ENCODE measurements around the gene CC2D1A.
A peak's percentile ranks its signal among the peaks of the same experiment; 100 is the strongest.

Gene CC2D1A

GRCh38 chr19:13938301-13939064 is 32.5 kb downstream of the CC2D1A start, which contains the start of gene PODNL1:
Gene PODNL1, minus strand, starts transcription at chr19:13938417. Its CDS starts 236 bp downstream, at chr19:13938181.
- no peak for DNase-seq

GRCh38 chr19:13942023-13942684 is 36.2 kb downstream of the CC2D1A start:
- DNase-seq = no peak

- no peak for DNase-seq
Measured at GRCh38 chr19:13946414-13946813, 40.4 kb downstream of the CC2D1A start.

DNA sequence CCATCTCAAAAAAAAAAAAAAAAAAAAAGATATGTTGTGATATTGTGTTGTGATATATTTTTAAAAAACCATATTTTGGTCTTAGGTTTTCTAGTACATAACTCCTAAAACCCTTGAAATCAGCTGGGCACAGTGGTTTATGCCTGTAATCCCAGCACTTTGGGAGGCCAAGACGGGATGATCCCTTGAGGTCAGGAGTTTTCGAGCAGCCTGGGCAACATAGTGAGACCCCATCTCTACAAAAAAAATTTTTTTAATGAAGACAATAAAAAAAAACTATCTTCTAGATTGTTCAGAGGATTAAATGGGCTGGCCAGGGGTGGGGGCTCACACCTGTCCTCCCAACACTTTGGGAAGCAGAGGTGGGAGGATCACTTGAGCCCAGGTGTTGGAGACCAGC is 45.0 kb downstream of the CC2D1A start:
- no peak for DNase-seq

- DNase-seq = no peak
Measured at GRCh38 chr19:13951799-13952153, 45.8 kb downstream of the CC2D1A start.

GRCh38 chr19:13952154-13952930 is 46.3 kb downstream of the CC2D1A start, which contains the start of gene DCAF15:
Gene DCAF15, plus strand, starts transcription at chr19:13952509. Its CDS starts 4 bp downstream, at chr19:13952513.
- peak; percentile 99 for DNase-seq

- no peak for DNase-seq
Measured at GRCh38 chr19:13952931-13953531, 47.0 kb downstream of the CC2D1A start.

DNA sequence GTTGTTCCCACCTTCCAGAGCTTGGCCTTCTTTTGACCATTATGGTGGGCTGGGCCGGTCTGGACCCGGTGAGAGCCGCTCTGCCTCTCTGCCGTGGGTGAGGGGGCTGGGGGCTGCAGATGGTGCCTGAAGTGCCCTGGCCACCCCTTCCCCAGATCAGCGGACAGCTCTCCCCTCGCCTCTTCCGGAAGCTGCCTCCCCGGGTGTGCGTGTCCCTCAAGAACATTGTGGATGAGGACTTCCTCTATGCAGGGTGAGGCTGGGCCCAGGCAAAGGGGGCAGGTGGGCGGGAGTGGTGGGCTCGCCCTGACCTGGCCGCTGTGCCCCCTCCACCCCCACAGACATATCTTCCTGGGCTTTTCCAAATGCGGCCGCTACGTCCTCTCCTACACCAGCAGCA is 48.2 kb downstream of the CC2D1A start:
- DNase-seq = no peak

- no peak for DNase-seq
Measured at GRCh38 chr19:13955662-13956364, 49.8 kb downstream of the CC2D1A start.

DNA sequence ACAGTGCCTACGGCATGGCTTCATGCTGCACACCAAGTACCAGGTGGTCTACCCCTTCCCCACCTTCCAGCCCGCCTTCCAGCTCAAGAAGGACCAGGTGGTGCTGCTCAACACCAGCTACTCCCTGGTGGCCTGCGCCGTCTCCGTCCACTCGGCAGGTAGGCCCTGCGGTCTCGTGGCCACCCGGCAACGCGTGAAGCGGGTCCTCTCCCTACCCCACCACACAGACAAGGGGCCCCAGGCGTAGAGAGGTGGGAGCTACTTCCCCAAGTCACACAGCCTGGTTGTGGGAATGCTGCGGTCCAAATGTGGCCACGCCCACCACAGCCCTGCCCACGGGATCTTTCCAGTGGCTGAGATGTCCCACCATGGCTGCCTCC is 50.4 kb downstream of the CC2D1A start:
- DNase-seq = no peak

DNA sequence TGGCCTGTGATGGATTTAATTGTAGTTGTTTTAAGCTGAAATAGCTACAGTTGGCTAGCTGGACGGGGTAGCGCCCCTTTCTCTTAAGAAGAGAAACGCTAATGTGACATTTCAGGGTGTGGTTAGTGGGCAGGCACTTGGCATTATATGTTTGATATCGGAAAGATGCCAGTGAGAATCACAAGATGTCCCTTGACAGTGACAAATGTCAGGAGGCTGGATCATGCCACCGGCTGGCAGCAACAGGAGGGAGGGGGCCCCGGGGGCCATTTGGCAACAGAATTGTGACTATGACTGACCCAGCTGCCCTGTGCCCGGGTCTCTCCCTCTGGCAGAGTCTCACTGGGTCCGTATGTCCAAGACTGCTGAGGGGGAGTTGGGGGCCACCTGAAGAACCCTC is 51.0 kb downstream of the CC2D1A start:
- DNase-seq = no peak

DNA sequence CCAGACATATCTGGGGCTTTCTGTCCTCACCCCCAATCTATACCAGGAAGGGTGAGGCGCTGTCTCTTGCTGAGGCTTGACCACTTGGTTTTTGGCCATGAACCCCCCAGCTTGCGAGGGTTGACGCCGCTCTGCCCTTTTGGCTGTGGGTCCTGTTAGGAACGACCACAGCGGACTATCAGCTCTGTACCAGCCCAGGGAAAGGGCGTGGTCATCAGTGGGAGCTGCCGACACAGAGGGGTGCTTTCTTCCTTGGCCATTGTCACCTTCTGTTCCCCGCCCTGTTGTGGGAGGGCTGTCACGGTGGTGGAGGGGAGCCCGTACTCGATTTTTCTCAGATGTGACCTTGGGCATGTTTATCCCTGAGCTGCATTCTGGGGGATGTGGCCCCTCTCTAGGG is 52.0 kb downstream of the CC2D1A start:
- DNase-seq = no peak

- DNase-seq = no peak
Measured at GRCh38 chr19:13959141-13959961, 53.4 kb downstream of the CC2D1A start.

DNA sequence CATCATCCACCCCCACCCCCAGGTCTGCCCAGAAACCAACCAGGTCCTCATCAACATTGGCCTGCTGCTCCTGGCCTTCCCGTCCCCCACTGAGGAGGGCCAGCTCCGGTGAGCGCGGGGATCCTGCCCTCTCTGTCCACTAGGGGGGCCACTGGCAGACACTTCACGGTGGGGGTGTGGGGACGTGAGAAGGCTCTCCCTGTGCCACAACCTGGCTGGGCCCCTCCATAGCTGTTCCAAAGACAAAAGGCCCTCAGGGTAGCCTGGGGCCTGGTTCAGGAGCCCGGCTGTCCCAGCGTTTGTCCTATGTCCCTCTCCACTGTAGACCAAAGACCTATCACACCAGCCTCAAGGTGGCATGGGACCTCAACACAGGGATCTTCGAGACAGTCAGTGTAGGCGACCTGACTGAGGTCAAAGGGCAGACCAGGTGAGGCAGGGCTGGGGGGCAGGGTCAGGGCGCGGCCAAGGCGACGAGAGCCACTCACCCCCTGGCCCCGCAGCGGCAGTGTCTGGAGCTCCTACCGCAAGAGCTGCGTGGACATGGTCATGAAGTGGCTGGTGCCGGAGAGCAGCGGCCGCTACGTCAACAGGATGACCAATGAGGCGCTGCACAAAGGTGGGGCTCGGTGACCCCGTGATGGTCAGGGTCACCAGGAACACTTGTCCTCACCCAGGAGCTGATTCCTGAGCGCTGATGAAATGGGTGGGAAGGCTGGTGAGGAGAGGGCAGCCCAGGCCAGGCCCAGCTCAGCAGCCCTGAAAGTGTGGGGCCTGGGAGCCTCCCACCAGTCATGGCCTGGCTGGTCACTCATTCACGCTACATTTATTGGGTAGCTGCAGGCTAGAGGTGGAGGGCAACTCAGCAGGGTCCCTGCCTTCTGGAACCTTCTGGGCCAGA is 54.2 kb downstream of the CC2D1A start:
- no peak for DNase-seq

DNA sequence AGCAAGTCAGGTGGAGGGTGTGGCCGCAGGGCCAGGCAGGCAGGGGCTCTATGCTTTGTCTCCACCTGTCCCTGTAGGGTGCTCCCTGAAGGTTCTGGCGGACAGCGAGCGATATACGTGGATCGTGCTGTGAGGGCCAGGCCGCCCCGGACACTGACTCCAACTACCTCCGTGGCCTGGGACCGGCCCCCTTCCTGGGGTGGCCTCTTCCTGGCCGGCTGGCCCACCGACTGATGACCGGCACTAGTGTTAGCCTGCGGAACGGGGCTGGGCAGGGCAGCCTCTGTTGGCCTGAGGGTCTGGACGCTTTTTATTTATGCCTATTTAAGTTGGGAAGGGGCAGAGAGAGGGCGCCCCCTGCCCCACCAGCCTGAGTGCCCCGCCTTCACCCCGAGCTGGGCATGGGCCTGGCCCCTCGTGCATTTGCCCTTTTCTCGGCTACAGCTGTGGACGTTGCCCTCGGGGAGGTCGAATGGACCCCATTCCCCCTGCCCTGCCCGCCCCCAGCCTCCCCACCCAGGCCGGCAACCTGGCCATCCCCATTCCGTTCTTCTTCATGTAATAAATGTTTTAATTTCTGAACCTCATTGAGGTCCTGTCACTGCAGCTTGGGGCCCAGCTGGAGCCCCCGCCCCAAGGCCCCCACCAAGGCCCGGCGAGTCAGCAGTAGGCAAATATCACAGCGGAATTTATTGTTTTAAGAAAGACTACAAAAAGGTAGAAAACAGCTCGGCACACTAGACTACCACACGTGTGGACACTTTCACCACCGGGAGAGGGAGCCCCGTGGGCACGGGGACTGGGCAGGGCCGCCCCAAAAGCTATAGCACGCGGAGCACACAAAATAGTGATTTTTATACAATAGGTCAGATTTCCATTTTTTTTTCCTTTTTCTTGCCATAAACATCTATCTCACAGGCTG is 55.1 kb downstream of the CC2D1A start:
- DNase-seq = no peak

- no peak for DNase-seq
Measured at GRCh38 chr19:13961826-13962698, 56.1 kb downstream of the CC2D1A start.

DNA sequence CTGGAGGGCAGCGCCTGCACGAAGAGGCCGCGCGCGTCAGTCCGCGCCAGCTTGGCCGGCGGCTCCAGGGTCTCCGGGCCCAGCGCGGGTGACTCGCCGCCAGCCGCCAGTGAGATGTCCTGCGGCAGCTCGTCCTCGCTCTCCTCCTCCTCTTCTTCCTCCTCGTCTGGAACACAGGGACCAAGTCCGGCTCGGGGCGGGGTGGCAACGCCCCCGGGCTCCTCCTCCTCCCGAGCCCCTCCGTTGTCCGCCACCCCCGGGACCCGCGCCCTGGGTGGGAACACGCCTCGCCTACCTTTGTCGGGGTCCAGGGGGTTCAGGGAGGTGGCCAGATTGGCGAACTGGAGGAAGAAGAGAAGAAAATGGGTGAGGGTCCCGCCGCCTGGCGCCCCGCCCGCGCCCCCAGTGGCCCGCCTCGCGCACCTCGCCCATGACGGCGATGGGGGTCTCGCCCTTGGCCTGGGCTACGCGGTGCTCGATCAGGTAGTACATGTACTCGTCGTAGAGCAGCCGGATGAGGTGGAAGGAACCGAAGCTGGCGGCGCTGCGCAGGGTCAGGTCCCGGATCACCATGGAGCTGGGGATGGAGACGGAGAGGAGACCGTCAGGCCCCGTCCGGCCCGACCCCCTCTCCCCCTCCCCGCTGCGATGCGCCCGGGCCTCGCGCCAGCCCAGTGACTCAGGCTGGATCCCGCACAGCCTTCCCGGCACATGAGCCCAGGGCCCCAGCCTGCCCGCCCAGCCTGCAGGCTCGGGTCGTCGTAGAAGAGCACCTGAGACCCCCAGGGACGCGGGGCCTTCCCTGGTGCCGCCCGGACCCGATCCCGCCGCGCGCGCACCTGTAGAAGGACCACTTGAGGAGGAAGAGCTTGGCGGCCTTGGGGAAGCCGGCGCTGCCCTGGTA is 57.0 kb downstream of the CC2D1A start:
- DNase-seq = no peak

All from central memory CD4-positive, alpha-beta T cell (primary cell).